HG02610 (cell line): ENCODE measurements around the gene GMDS.
"Not testable (repeated sequence)": the region's sequence is repeated elsewhere in the genome, so short reads cannot be mapped to it uniquely, and the experiment has no call there.

ENCODE experiments used
- ATAC-seq: cut with Tn5 transposase; IDR thresholded peaks from one replicate; pipeline ENCODE4 v1.9.1; 2021; ENCODE audit warnings: mild to moderate bottlenecking, moderate library complexity; ENCODE audit not compliant: unreplicated experiment

GMDS gene

GRCh38 chr6:1764397-1764987, 480.9 kb downstream of the GMDS start:
- ATAC-seq, result no peak

GRCh38 chr6:1763404-1763803, 482.0 kb downstream of the GMDS start:
- ATAC-seq, result no peak

- no peak for ATAC-seq
These were observed 483.2 kb downstream of the GMDS start for GRCh38 chr6:1762203-1762602.

- ATAC-seq, result no peak
These were observed 483.9 kb downstream of the GMDS start for GRCh38 chr6:1761477-1761877.

- ATAC-seq, result no peak
These were observed 484.5 kb downstream of the GMDS start for GRCh38 chr6:1760876-1761275.

GRCh38 chr6:1759870-1760269, 485.5 kb downstream of the GMDS start:
- ATAC-seq, result no peak

GRCh38 chr6:1758076-1758679, 487.2 kb downstream of the GMDS start:
- ATAC-seq, result no peak

GRCh38 chr6:1757131-1757530, 488.3 kb downstream of the GMDS start:
- ATAC-seq, result no peak

- ATAC-seq, result no peak
These were observed 488.8 kb downstream of the GMDS start for GRCh38 chr6:1756472-1757129.

- not testable (repeated sequence) for ATAC-seq
These were observed 494.3 kb downstream of the GMDS start for GRCh38 chr6:1751063-1751462.

GRCh38 chr6:1749041-1749440, 496.4 kb downstream of the GMDS start:
- no peak for ATAC-seq

GRCh38 chr6:1747531-1747930, 497.9 kb downstream of the GMDS start:
- ATAC-seq, result no peak

- no peak for ATAC-seq
These were observed 498.4 kb downstream of the GMDS start for GRCh38 chr6:1747003-1747402.

- no peak for ATAC-seq
These were observed 499.6 kb downstream of the GMDS start for GRCh38 chr6:1745814-1746213.

- ATAC-seq, result no peak
These were observed 500.9 kb downstream of the GMDS start for GRCh38 chr6:1744543-1744942.

GRCh38 chr6:1739680-1740079, 505.7 kb downstream of the GMDS start:
- peak; percentile 81 for ATAC-seq

GRCh38 chr6:1739220-1739619, 506.2 kb downstream of the GMDS start:
- peak; percentile 18 for ATAC-seq

GRCh38 chr6:1738558-1739081, 506.8 kb downstream of the GMDS start:
- no peak for ATAC-seq

- no peak for ATAC-seq
These were observed 507.7 kb downstream of the GMDS start for GRCh38 chr6:1737463-1738311.

- no peak for ATAC-seq
These were observed 508.9 kb downstream of the GMDS start for GRCh38 chr6:1736346-1737105.
